Measurements from ENCODE around the gene FKBP2. TPM values are rescaled to one million over a fixed set of nuclear protein-coding genes. Genes with fewer than 3 reads are reported as not detected.

FKBP2 gene
- total RNA-seq, 1 donor from 2014 or later, result 17.5 TPM

DNA sequence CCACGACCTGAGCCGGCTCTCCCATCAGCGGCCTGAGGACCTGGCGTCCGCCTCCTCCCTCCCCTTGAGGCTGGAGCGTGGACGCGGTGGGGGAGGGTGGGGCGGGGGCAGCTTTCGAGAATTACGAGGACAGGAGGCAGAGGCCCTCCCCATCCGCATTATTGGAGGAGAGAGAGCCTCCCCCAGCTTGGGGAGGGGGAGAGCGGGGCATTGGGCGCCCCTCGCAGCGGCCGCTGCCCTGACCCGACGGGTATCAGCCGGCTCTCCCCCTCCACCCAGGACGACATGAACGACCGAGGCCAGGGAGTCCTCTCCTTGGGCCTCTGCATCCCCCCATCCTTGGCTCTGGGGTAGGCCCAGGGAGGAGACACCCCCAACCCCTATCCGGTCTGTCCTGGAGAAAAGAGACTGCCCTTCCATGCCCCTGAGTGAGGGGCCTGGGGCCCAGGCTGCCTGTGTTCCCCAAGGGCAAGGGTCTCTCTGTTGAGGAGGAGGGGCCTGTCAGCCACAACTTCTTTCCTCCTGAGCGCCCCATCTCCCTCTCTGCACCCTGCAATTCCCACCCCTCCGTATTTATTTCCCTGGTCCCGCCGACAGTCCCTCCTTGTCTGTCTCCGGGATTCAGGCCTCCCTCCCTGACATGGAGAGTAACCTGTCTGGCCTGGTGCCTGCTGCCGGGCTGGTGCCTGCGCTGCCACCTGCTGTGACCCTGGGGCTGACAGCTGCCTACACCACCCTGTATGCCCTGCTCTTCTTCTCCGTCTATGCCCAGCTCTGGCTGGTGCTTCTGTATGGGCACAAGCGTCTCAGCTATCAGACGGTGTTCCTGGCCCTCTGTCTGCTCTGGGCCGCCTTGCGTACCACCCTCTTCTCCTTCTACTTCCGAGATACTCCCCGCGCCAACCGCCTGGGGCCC is 45.2 kb downstream of the FKBP2 start:
- no peak for DNase-seq

DNA sequence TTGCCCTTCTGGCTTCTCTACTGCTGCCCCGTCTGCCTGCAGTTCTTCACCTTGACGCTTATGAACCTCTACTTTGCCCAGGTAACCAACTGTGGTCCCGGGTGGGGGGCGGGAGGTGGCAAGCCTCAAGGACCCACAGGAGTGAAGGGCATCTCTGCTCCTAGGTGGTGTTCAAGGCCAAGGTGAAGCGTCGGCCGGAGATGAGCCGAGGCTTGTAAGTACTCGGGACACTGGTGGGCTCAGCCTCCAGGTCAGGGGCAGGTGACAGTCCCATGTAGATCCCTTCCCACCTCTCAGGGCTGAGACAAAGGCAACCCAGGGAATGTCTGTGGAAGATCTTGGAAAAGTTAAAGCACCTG is 45.9 kb downstream of the FKBP2 start:
- no peak for DNase-seq

DNA sequence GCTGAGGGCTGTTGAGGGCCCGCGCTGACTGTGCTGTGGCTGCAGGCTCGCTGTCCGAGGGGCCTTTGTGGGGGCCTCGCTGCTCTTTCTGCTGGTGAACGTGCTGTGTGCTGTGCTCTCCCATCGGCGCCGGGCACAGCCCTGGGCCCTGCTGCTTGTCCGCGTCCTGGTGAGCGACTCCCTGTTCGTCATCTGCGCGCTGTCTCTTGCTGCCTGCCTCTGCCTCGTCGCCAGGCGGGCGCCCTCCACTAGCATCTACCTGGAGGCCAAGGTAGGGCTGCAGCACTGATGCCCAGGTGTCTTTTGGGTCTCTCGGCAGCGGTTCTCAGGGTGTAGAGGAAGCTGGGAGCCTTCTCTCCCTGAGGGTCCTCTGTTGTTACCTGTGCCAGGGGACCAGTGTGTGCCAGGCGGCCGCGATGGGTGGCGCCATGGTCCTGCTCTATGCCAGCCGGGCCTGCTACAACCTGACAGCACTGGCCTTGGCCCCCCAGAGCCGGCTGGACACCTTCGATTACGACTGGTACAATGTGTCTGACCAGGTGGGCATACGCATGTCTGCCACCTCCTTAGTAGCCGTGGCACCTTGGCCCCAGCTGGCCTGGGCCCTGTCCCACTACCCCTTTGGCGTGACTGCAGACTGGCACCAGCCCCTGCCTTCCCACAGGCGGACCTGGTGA is 46.9 kb downstream of the FKBP2 start:
- no peak for DNase-seq

- no peak for DNase-seq
Measured at GRCh38 chr11:64288353-64288750, 47.5 kb downstream of the FKBP2 start.

GRCh38 chr11:64289002-64289564 is 48.2 kb downstream of the FKBP2 start:
- DNase-seq, result no peak

GRCh38 chr11:64290352-64291261 is 49.7 kb downstream of the FKBP2 start:
- DNase-seq, result no peak

DNA sequence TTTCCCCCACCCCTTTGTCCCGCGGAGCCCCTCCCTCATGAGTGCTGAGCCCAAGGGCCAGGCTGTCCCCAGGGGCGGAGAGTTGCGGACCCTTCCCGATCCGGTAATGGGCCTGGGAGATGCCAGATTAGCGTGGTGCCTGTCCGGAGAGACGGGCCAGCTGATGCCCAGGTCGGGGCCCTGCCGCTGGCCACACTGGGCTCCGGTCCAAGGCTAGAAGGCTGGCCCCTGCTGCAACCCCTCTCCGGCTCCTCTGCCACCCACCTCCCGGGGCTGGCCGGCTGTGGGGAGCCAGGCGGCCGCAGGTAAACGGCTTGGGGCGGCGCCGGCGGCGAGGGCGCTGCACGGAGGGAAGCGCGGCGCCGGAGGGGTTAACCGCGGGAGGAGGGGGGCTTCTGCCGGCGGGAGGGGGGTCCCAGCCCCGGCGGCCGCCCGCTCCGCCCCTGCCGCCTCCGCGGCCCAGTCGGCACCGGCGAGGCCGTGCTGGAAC is 50.4 kb downstream of the FKBP2 start, which contains the start of gene KCNK4:
Gene KCNK4 (plus strand): TSS at position 41 of the 490 bp plus-strand sequence. CDS start 1,717 bp downstream, outside the sequence.
- DNase-seq, result no peak

DNA sequence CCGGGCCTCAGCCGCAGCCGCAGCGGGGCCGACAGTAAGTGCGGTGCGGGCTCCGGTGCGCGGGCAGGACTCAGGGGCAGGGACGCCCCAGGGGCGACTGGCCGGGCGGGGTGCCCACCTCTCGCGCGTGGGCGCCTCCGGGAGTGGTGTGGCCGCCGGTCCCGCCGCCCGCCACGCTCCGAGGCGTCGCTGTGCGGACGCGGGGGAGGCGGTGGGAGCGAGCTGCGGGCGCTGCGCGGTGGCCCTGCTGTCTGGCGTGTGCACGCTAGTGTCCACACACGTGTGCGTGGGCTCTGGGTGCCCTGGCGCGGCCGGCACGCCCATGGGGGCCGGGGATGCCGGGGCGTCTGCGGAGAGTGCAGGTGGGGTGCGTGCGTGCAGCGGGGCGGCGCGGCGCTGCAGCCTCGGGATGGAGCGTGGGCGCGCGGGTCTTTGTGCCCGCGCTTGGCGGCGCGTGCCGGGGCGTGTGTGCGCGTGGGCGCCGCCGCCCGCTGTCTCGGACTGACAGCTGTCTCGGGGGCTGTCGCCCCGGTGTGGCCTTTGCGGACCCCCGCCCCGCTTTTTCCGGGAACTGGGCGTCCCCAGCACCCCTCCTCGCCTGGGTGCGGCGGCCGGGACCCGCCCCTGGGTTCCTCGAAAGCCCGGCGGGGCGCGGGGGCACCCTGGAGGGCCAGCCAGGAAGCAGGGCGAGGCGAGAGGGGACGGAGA is 51.0 kb downstream of the FKBP2 start:
- no peak for DNase-seq

DNA sequence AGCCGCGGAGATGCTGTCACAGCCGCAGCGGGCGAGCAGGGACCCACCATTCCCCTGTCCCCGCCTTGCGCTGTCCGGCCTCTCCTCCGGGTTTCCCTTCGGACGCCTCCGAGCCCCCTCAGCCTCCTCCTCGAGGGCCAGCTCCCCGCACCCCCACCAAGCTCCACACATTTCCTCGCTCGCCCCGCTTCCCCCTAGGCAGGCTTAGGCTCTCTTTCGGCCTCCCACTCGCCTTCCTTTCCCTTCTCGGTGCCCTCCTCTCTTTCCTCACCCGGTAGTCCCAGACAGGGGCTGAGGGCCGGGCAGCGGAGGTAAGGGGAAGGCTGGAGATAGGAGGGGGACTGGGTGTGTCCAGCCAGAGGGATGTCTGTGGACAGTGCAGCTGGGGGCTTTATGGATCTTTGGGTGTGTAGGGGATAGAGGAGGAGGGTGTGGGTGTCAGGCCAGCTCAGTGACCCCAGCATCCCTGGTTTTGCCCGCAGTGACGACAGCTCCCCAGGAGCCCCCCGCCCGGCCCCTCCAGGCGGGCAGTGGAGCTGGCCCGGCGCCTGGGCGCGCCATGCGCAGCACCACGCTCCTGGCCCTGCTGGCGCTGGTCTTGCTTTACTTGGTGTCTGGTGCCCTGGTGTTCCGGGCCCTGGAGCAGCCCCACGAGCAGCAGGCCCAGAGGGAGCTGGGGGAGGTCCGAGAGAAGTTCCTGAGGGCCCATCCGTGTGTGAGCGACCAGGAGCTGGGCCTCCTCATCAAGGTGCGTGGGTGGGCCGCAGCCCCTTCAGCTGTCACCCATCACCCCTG is 51.8 kb downstream of the FKBP2 start:
- no peak for DNase-seq

Other genes starting within 250 kb of the FKBP2 start
- 5.0 TPM for gene FLRT1, start 205.2 kb upstream of the FKBP2 start, total RNA-seq
- 16.2 TPM for gene MACROD1, start 75.0 kb upstream of the FKBP2 start, total RNA-seq
- gene STIP1, start 54.9 kb upstream of the FKBP2 start, total RNA-seq, result 69.4 TPM
- 1.6 TPM for gene FERMT3, start 34.4 kb upstream of the FKBP2 start, total RNA-seq
- gene TRPT1, start 14.9 kb upstream of the FKBP2 start, total RNA-seq, result 7.3 TPM
- gene NUDT22, start 14.8 kb upstream of the FKBP2 start, total RNA-seq, result 11.2 TPM
- gene DNAJC4, start 10.5 kb upstream of the FKBP2 start, total RNA-seq, result 5.6 TPM
- gene VEGFB, start 6.5 kb upstream of the FKBP2 start, total RNA-seq, result 9.5 TPM
- 74.2 TPM for gene PPP1R14B, start 5.8 kb downstream of the FKBP2 start, total RNA-seq
- 9.2 TPM for gene PLCB3, start 10.4 kb downstream of the FKBP2 start, total RNA-seq
- gene BAD, start 43.6 kb downstream of the FKBP2 start, total RNA-seq, result 28.2 TPM
- 9.7 TPM for gene GPR137, start 44.8 kb downstream of the FKBP2 start, total RNA-seq
- 3.0 TPM for gene KCNK4, start 50.2 kb downstream of the FKBP2 start, total RNA-seq
- gene CATSPERZ, start 59.3 kb downstream of the FKBP2 start, total RNA-seq, result 1.7 TPM
- 14.2 TPM for gene ESRRA, start 64.4 kb downstream of the FKBP2 start, total RNA-seq
- gene TRMT112, start 76.5 kb downstream of the FKBP2 start, total RNA-seq, result 81.9 TPM
- 93.0 TPM for gene PRDX5, start 77.0 kb downstream of the FKBP2 start, total RNA-seq
- gene CCDC88B, start 99.1 kb downstream of the FKBP2 start, total RNA-seq, result 1.4 TPM
- gene RPS6KA4, start 118.1 kb downstream of the FKBP2 start, total RNA-seq, result 10.0 TPM